SK-N-MC (cell line): ENCODE measurements around the gene NUBP2.

Experiments
- EZH2 ChIP-seq: fragments of 200-600 bp; sonication (generic); IDR thresholded peaks from one replicate; pipeline ENCODE4 v1.6.1; 2017; ENCODE audit warnings: antibody characterized with exemption
- POLR2AphosphoS5 ChIP-seq: IDR thresholded peaks from 2 replicates; pipeline ENCODE4 v1.6.1; 2012; ENCODE audit warnings: mild to moderate bottlenecking, low read depth, low read length, borderline replicate concordance

- TF ChIP-seq EZH2 (no peak), POLR2AphosphoS5 (no peak)
Observed at GRCh38 chr16:1831186-1832075, 48.7 kb downstream of the NUBP2 start.
